MG63 (cell line): Measurements from ENCODE around the gene MYADML2. TPM values are rescaled to one million over a fixed set of nuclear protein-coding genes. Genes with fewer than 3 reads are reported as not detected.

Experiments
- DNase-seq: peaks from one replicate; pipeline ENCODE4 v3.0.0-alpha.2; 2020
- H3K27me3 ChIP-seq: fragments of 250-450 bp; sonication (Bioruptor Pico); 2 replicates; pipeline ENCODE4 v1.5.1; 2020; ENCODE audit warnings: mild to moderate bottlenecking, moderate library complexity
- H3K36me3 ChIP-seq: fragments of 250-450 bp; sonication (Bioruptor Pico); 2 replicates; pipeline ENCODE4 v1.5.1; 2020; ENCODE audit warnings: mild to moderate bottlenecking, moderate library complexity
- H3K4me3 ChIP-seq: fragments of 250-450 bp; sonication (Bioruptor Pico); 2 replicates; pipeline ENCODE4 v1.5.1; 2020; ENCODE audit warnings: mild to moderate bottlenecking, moderate library complexity
- H3K9me3 ChIP-seq: fragments of 250-450 bp; sonication (Bioruptor Pico); 2 replicates; pipeline ENCODE4 v1.5.1; 2020; ENCODE audit warnings: mild to moderate bottlenecking, moderate library complexity
- total RNA-seq: library from RNA; depleted of rRNA; stranded (reverse); fragments of >200 nt; shearing (Covaris generic); gene quantifications from 2 replicates; pipeline ENCODE4 v1.2.3, GENCODE V29; 2014; ENCODE audit warnings: low replicate concordance

Gene MYADML2
- total RNA-seq, 1 experiment from 2014 or later, result not detected

DNA sequence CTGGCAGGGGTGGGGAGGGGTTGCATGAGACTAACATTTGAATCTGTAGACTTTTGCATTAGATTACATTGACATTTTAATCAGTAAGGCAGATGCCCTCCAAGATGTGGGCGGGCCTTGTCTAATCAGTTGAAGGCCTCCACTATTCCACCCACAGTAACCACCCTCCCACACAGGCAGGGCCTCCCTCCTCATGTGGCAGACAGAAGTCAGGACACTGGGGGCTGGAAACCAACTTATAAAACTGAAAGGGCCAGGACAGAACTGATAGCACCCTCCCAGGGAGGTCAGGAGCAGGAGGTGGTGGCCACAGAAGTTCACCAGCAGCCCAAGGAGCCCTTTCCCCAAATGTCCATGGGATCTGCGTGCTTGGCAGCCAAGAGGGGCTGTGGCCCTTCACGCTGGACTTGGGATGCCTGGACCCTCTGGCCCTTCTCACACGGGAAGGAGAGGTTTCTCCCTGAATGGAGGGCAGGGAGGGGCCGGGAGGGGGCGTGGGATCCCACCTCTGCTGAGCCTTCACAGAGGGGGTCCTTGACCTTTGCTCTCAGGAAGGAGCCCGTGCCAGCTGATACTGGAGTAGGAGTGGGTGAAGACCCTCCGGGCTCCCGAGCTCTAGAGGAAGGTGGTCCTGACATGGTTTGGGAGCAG, 14.6 kb downstream of the MYADML2 start:
- Histone ChIP-seq H3K36me3 (peaks cover 31% of the 10 kb centered on the region), H3K9me3 (no peaks in the 10 kb centered on the region), H3K4me3 (no peak overlapping the region), H3K27me3 (no peaks in the 10 kb centered on the region)
- no peak for DNase-seq

DNA sequence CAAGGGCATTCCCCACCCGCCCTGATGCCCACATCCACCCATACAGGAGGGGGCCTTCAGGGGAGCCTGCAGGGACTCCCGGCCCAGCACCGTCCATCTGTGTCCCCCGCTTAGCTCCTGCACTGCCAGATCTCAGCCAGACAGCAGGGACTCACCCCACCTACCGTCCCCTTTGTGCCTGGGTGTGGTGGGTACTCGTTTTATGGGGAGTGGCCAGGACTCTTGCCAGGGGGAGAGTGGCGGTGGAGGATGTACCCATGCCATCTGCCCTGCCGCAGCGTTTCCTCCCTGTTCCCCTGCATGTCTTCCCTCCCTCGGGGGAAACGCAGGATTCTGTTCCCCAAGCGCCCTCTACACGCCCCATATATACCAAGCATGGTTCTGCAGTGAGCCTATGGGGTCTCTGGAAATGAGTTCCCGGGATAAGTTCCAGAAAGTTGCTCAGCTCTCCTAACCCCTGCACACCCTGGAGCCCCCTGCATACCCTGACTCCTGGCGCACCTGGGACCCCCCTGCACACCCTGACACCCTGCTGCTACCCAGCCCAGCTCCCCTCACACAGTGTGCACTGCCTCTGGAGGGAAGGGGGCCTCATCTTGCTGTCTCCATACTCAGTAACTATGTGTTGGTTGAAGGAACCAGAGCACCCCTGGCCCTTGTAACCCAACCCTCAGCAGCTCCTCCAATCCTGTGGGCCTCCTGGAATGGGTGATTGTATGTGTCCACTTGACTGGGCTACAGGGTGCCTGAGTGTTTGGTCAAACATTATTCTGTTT, 15.3 kb downstream of the MYADML2 start:
- H3K27me3 ChIP-seq, result no peaks in the 10 kb centered on the region
- H3K36me3 ChIP-seq, result peaks cover 29% of the 10 kb centered on the region
- no peak for DNase-seq
- H3K4me3 ChIP-seq, result no peak overlapping the region
- H3K9me3 ChIP-seq, result no peaks in the 10 kb centered on the region

DNA sequence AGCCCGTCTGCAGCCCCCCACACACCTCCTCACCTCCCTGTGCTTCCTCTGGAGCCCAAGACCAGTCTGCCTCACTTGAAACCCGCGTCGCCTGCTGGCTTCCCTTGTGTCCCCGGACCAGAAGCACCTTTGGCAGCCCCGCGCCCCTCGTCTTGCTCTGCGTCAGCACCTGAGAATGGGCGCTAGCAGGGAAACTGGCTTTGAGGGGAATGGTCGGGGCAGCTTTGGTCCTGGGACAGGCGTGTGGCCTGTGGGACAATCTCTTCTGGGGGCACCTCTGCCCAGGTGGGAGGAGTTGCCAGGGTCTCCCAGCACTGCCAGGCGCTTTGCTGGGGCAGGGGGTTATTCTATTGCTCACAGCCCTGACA, 15.9 kb downstream of the MYADML2 start:
- Histone ChIP-seq H3K4me3 (no peak overlapping the region), H3K9me3 (no peaks in the 10 kb centered on the region), H3K27me3 (no peaks in the 10 kb centered on the region), H3K36me3 (peaks cover 25% of the 10 kb centered on the region)
- DNase-seq, result no peak

DNA sequence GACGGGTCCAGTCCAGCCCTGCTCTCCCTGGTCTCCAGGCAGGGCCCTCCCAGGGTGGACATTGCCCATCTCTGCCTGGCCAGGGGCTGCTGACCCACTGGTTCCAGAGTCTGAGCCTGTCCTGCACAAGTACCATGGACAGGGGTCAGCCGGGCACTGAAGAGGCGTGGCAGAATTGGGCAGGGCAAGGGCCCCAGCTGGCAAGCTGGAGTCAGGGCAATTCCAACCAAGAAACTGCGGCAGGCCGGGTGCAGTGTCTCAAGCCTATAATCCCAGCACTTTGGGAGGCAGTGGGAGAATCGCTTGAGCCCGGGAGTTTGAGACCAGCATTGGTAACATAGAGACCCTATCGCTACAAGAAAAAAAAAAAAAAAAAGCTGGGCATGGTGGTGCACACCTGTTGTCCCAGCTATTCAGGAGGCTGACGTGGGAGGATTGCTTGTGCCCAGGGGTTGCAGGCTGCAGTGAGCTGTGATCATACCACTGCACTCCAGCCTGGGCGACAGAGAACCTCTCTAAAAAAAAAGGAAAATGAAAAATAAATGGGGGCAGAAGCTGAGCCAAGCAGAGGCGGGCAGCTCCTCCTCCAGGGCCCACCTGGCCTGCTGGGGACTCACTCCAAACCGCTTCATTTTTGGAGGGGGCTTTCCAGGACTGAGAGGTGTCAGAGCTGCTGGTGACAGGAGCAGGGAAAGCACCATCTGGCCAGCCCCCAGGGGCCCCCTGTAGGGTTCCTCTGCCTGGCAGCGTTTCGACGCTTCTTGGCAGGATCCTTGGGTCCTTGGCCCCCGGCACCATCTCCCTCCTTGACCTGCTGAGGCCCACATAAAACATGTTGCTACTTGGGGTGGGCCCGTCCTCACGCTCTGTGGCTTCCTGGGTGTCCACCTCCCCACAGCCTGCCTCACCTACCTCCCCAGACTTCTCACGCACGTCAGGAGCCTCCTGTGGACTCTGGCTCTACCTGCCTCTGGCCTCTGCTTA, 16.6 kb downstream of the MYADML2 start:
- Histone ChIP-seq H3K4me3 (no peak overlapping the region), H3K9me3 (no peaks in the 10 kb centered on the region), H3K27me3 (no peaks in the 10 kb centered on the region), H3K36me3 (peaks cover 20% of the 10 kb centered on the region)
- DNase-seq, result peak; percentile 33

DNA sequence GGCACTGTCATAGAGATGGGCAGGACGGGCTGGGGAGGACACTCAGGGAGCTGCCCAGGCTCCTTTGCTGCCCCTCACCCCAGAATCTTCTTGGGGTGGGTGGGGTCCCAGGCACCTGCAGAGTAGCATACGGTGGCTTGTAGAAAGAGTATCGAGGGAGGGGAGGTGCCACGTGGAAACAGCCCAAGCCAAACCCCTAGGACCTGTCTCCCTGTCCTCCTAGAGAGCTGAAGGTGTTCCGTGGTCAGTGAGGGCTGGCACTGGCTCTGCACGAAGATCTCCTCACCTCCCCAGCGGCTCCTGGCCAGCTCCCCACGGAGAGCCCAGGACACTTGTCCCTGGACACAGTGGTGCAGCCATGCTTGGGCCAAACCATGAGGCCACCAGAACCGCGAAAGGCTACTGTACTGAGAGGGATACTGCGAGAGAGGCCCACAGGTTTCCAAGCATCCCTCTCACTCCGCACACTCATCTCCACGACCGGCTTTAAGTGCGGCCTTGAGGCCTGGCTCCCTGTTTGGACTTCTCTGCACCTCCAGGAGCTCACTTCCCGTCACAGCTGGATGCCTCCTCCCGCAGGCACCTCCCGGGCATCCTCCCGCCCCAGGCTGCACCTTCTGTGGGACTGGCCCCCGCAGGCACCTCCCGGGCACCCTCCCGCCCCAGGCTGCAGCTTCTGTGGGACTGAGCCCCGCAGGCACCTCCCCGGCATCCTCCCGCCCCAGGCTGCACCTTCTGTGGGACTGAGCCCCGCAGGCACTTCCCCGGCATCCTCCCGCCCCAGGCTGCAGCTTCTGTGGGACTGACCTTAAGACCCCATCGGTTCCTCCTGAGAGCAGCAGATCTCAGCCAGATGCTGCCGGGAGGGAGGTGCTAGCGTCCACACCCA, 17.5 kb downstream of the MYADML2 start:
- no peaks in the 10 kb centered on the region for H3K9me3 ChIP-seq
- DNase-seq, result no peak
- H3K36me3 ChIP-seq, result peaks cover 11% of the 10 kb centered on the region
- no peak overlapping the region for H3K4me3 ChIP-seq
- H3K27me3 ChIP-seq, result no peaks in the 10 kb centered on the region

DNA sequence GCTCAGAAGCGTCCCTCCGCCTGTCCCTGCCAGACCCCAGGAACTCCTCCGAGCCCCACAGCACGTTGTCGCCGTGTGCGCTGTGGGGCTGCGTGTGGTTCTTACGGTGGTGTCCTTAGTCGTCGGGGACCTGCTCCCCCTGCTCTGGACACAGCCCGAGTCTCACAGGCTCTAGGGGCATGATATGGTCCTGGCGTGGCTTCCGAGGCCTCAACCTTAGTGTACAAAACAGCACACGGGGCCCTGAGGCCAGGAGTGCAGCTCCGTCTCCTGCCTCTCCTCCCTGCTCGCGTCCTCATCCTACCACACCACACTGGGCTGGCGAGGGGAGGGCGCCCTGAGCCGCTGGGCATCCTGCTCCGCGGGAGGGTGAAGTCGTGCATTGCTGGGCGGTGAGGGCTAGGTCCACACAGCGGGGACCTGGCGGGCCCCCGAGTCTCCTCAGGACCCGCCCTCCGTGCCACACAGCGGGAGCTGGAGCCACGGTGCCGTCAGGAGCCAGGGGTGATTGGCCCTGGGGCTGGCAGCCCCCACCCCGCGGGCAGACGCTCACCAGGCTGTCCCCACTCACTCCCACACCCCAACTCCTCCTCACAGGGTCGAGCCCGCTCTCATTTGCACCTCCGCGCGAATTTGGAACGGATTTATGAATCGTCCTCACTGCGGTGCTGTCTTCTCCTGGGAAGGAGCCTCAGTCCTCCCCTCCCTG, 18.3 kb downstream of the MYADML2 start:
- Histone ChIP-seq H3K9me3 (no peaks in the 10 kb centered on the region), H3K27me3 (no peaks in the 10 kb centered on the region)
- peak; percentile 43 for DNase-seq

DNA sequence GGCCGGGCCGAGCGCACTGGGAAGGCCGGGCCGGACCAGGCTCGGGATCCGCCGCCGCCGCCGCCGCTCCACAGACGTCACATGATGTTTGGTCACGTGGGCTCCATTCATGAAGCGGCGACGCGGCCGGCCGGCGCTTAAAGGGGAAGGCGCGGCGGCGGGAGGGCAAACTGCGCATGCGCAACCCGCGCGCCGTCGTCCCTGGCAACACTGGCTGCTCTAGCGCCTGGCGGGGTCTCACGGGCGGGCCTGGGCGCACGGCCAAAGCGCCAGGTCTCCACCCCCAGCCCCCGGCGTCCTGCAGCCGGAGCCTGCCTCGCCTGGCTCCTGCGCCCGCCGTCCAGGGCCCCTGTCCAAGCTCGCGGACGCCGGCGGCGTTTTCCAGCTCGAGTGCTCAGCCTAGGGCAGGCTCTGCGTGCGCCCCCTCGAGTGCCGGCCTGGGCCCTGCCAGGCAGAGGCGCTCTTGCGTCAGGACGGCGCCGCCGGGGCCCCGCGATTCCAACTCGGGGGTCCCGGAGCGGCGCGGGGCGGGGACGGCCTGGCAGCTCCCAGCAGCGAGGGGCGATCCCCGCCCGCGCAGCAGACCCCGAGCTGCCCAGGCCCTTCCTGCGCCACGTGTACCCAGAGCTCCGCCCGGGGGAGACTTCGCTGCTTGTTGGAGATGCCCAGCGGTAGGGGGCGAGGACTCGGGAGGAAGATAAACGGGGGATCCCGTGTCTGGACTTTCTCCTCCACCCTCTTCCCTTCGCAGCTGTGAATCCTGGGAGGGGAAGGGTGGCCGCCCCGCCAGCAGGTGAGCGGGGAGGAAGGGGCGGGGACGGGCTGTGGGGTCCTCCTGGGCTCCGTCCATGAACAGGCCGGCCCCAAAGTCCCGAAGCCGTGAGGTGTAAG, 19.1 kb downstream of the MYADML2 start, which contains the start of gene MAFG:
TSS of gene MAFG (minus strand) at position 83 of the 891 bp plus-strand sequence. CDS start 4,550 bp downstream, outside the sequence.
- no peaks in the 10 kb centered on the region for H3K27me3 ChIP-seq
- peaks cover 3% of the 10 kb centered on the region for H3K36me3 ChIP-seq
- H3K4me3 ChIP-seq, result peak within 1 kb of the TSS; percentile 79
- peak; percentile 92 for DNase-seq
- H3K9me3 ChIP-seq, result no peaks in the 10 kb centered on the region

More for the DNA sequence above, 18.3 kb downstream of the MYADML2 start:
- Histone ChIP-seq H3K4me3 (peak overlapping the region; percentile 67), H3K36me3 (peaks cover 4% of the 10 kb centered on the region)

DNA sequence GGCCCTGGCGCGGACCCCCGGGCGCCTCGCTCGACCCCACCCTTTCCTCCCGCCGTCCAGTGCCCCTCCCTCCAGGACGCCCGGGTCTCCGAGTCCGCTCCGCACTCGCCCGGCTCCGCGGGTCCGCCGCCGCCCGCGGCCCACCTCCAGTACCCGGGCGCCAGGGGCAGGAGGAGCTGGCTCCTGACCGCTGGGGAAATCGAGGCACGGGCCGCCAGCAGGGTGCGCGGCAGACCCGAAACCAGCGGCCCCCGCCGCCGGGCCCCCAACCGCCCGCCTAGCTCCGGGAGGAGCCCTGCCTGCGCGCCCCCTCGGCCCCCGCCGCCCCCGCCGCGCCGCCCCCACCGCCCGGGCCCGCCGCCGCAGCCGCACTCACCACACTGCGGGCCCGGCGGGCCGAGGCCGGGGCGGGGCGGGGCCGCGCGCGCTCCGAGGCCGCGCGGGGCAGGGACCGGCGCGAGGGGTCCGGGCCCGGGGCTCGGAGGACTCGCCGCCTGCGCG, 19.8 kb downstream of the MYADML2 start:
- DNase-seq, result no peak
- H3K4me3 ChIP-seq, result peak overlapping the region; percentile 79
- no peaks in the 10 kb centered on the region for H3K27me3 ChIP-seq
- H3K36me3 ChIP-seq, result peaks cover 6% of the 10 kb centered on the region
- H3K9me3 ChIP-seq, result no peaks in the 10 kb centered on the region

DNA sequence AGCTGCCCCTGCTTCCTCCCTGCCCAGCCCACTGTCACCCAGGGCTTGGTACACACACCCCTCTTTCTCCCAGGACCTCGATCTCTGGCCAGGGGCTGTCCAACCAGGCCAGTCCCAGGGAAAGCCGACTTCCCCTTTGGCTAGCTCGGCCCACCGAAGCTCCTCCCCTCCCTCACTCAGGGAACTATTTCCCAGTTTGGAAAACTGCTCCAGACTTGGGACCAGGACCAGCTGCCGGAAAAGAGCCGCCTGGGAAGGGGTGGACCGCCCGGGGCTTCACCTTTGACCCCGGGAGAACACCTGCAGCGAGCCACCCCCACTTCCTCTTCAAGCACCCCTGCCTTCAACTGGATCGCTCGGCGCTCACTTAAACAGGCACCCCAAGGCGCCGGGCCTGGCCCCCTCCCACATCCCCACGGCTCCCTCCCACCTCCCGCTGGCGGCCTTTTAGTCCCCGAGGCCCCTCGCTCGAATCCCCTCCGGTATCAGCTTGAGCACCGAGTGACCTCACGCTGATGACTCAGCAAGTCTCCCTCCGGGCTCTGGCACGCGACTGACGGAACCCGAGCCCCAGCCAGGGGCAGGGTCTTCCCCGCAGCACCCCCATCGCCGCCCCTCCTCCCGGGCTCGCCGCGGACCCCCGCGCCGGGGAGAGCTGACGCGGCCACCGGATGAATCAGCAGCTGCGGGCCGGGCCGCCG, 20.4 kb downstream of the MYADML2 start:
- Histone ChIP-seq H3K27me3 (no peaks in the 10 kb centered on the region), H3K36me3 (peaks cover 12% of the 10 kb centered on the region), H3K9me3 (no peaks in the 10 kb centered on the region), H3K4me3 (peak overlapping the region; percentile 79)
- DNase-seq, result peak; percentile 90

DNA sequence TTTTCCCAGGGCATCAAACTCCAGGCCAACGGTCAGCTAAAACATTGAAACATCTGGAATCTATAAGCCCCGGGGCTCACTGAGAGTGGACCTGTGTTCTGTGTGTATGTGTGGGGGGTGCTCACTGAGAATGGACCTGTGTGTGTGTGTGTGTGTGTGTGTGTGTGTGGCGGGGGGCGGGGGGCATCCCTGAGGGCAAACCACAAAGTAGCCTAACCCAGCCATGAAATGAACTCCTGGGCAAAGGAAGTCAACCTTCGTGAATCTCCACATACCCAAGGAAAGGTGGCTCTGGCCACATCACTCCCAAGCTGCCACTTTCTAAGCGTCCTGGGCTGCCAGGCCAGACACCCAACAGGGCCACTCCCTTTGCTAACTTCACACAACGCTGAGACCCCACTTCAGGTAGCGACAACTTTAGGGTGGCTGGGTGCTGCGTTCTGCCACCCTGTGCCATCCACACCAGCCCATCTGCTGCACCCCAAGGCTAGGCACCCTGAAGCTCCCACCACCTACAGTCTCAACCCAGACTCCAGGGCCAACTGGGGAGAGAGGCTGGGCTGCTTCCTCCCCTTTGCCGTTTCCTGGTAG, 21.1 kb downstream of the MYADML2 start:
- H3K36me3 ChIP-seq, result peaks cover 17% of the 10 kb centered on the region
- no peak for DNase-seq
- H3K4me3 ChIP-seq, result peak overlapping the region; percentile 79
- H3K27me3 ChIP-seq, result no peaks in the 10 kb centered on the region
- no peaks in the 10 kb centered on the region for H3K9me3 ChIP-seq

DNA sequence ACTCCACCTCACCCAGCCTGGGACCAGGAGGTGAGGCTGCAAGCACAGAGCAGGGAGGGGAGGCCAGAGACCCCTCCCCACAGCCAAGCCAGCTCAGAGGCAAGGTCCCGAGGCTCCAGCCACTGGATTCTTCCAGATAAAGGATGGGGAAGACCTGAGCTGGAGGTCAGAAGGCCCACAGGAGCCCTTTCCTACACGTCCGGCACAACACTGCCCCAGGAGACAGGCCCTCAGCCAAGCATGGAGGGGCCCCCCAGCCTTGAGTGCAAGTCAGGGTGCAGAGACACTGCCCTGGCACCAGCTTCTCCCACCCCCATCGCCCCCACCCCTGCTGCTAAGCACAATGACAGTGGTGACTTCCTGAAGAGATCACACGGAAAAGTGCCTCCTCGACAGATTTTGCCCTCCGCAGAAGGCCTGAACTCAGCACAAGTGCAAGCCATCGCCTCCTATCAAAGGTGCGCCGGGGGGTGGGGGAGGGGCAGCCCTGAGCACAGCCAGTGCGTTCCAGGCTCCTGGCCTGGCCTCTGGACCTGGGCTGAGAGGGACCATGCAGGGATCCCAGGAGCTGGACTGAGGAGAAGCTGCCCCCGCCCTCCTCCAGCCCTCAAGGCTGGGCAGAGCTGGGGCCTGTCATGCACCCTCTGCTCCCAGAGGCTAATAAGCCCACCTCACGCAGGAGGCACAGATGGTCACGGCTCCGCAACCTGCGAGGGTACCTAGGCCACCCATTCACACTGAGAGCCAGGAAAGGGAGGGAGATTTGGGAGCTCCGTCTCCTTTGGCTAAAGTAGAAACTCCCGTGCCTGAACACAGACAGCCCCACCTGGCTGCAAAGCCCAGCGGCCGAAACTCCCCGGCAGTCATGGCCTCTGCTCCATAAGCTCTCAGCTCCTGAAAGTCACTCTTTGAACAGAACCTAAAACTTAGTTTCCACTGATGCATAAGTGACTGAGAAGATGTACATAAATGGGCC, 22.2 kb downstream of the MYADML2 start:
- DNase-seq, result no peak
- H3K9me3 ChIP-seq, result no peaks in the 10 kb centered on the region
- H3K4me3 ChIP-seq, result no peak overlapping the region; the same call in 1 of the 2 replicates
- no peaks in the 10 kb centered on the region for H3K27me3 ChIP-seq
- peaks cover 28% of the 10 kb centered on the region for H3K36me3 ChIP-seq

DNA sequence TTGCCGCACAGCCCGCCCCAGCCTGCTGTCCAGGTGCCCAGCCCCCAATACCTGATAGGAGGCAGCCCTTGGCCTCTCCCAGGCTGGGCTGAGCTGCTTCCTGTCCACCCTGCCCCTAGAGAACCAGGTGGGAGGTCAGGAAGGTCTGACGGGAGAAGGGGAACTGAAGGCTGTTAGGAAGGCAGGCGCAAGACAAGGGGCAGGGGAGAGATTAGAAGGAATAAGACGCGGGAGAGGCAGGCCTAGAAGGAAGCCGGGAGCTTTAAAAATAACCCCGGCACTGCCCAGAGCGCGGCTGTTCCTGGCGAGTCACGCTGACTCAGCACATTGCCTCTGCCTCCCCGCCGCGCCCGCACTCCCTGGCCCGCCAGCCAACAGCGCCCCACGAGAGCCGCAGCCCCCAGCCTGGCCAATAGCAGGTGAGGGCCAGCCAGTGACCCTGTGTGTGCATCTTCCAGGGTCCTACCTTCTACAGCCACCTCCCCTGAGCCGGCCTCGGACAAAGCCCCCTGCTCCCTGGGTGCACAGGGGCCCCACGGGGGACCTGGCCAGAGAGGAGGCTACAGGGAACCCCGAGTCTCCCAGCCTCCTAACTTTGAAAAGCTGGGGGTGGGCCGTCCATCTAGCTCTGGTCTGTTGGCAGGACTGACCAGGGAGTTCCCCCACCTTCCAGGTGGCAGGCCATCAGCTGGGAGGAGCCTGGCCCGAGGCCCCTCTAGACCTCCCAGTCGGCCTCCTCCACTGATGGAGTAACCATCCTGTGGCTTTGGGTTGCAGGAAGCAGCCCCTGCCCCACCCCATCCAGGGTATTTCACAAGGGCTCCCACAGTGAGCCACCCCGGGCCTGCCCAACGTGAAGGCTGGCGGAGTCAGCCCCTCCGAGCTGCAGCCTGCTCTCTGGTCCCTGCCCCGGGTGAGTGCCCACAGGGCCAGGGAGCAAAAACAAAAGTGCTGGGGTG, 23.5 kb downstream of the MYADML2 start:
- peak; percentile 87 for DNase-seq
- Histone ChIP-seq H3K4me3 (peak overlapping the region; percentile 30), H3K9me3 (no peaks in the 10 kb centered on the region), H3K36me3 (peaks cover 36% of the 10 kb centered on the region), H3K27me3 (no peaks in the 10 kb centered on the region)
